DLD1 (cell line): ENCODE data around the gene APPL1.
"Not testable (repeated sequence)": the region's sequence is repeated elsewhere in the genome, so short reads cannot be mapped to it uniquely, and the experiment has no call there.

Source experiments
- in situ Hi-C: cut with HindIII; loops from 2 replicates; pipeline ENCODE4 v1.10.0; 2017; ENCODE audit warnings: low sequenced_read_pairs

The APPL1 gene

DNA sequence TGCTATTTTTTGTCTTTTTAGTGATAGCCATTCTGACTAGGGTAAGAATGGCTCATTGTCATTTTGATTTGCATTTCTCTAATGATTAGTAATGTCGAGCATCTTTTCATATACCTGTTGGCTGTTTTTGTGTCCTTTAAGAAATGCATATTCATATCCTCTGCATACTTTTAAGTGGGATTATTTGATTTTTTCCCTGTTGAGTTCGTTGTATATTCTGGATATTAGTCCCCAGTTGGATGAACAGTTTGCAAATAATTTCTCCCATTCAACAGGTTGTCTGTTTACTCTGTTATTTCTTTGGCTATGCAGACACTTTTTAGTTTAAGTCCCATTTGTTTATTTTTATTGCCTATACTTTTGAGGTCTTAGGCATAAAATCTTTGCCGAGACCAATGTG, 34.4 kb downstream of the APPL1 start:
- in situ Hi-C loops = no loop called here

DNA sequence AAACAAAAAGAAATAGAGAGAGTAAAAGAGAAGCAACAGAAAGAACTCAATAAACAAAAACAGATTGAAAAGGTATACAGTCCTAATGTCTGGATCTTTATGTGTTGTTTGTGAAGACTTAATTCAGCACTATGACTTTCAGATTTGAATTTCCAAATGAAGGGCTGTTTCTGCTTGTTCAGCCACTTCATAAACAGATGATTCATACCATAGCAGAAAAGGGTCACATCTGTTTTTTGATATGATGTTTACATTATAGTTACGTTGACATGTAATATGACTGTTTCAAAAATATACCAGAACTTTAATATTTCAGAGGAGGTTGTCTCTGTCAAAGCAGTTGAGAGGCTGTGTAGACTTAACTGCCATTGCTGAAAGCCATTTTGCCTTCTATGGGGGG, 40.9 kb downstream of the APPL1 start:
- in situ Hi-C loops = no loop called here

DNA sequence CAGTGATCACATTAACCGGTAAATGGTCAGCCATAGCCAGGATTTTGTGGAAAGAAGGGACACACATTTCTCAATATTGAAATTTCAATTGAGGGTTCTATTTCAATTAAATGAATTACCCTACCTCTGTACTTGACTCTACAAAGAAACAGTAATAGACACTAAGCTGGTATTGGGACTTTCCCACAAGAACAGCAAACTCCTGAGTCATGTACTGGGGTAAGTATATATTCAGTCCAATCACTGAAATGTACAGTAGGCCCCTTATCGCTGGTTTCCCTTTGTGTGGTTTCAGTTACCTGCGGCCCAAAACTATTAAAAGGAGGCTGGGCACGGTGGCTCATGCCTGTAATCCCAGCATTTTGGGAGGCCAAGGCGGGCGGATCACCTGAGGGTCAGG, 47.3 kb downstream of the APPL1 start:
- in situ Hi-C loops = no loop called here

DNA sequence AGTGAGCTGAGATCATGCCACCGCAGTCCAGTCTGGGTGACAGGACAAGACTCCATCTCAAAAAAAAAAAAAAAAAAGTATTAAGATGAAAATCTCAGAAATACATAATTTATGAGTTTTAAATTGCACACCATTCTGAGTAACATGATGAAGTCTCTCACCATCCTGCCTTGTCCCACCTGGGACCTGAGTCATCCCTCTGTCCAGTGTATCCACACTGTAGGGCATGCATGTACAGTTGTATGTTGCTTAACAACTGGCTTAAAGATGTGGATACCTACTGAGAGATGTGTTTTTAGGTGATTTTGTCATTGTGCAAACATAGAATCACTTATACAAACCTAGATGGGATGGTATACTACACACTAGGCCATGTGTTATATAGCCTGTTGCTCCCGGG, 47.9 kb downstream of the APPL1 start:
- in situ Hi-C loops = no loop called here

DNA sequence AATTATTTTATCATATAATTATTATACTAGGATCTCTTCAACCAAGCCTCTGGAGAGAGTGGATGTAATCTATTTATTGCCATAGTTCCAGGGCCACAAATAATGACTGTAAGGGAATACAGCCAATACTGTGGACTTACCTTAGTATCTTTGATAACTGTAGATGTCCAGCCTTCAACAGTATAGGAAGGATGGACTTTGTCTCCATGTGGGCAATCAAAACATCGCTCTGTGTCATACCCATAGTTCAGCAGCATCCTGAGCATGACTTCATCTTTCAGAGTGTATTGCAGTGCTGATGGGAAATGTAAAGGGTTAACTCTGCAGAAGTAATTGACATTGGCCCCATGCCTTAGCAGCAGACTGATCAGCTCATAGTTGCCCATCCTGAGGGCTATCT, 50.7 kb downstream of the APPL1 start:
- in situ Hi-C loops = no loop called here

DNA sequence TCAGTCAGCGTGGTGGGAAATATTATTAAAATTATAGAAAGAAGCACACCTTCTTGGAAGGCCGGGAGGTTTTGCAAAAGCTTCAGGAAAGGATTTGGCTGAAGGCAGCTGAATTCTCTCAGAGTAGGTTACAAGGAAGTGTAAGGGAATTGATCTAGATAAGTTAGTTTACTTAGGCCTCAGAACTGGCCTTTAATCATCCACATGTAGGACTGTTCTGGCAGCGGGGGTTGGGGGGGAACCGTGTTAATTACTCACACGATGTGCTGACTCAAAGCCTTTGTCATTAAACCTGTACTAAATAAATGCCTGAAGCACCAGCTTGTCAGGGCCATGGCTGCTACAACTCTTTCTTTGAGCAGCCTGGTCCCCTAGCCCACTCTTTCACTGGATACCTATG, 52.2 kb downstream of the APPL1 start:
- in situ Hi-C loops = no loop called here

DNA sequence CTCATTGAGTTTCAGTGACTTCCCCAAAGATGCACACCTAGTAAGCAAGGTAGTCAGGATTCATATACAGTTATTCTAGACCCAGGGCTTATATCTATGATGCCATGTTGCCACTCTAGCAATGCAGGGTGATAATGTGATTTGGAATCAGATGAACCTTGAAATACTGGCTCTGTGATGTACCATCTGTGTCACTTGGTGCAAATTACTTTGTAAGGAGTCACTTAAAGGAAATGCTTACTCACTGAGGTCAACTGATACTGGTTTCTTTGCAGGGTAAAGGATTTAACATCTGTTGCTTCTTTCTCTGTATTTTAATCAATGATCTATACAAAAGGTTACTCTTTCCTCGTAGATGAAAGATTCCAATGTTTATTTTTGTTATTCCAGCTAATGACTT, 54.2 kb downstream of the APPL1 start:
- in situ Hi-C loops = no loop called here

DNA sequence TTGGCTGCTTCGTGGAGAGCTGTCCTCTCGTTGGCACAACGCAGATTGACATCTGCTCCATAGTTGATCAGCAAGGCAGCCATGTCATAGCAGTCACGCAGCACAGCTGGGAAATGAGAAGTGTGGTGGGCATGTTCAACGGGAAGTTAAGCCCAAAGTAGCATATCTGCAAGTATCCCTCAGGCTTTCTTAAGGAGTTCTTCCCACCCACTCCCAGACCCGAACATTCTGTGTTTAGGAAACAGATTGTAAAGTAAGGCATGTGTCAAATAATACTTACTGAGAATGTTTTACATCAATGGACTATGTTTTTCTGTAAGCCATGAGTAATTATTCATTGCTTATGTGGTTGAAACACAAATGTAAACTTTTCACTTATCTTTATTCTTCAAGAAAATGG, 55.8 kb downstream of the APPL1 start:
- in situ Hi-C loops = no loop called here

DNA sequence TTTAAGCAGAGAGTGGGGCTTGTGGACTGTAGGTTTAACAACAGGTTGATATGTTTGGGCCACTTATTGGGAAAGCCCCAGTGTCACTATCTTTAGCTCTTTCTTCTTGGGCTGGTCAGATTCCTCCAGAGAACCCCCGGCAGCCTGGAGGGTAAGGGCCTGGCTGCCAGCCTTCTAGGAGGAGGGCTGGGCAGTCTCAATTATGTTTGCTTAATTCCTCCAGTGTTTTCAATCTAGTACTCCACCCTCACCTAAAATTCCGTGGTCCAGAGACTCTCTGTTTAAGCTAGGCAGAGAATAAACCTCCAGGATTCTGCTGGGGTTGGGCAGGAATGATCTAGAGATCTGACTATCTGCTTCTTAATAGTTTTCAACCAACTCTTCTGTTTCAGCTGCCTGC, 59.7 kb downstream of the APPL1 start:
- in situ Hi-C loops = no loop called here

DNA sequence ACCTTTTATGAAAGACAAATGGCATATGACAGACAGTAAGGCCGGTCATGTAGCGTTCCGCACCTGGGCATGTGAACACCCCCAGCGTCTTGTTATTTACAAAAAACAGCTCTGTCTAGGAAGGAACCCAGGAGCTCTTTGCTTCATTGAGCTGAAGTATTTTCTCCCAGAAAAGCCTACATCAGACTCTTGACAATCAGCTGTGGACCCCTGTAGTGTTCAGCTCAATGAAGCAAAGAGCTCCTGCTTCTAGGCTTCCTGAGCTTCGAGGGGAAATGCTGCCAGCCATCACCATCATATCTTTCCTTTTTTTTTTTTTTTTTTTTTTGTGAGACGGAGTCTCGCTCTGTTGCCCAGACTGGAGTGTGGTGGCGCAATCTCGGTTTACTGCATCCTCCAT, 60.9 kb downstream of the APPL1 start:
- in situ Hi-C loops = no loop called here

DNA sequence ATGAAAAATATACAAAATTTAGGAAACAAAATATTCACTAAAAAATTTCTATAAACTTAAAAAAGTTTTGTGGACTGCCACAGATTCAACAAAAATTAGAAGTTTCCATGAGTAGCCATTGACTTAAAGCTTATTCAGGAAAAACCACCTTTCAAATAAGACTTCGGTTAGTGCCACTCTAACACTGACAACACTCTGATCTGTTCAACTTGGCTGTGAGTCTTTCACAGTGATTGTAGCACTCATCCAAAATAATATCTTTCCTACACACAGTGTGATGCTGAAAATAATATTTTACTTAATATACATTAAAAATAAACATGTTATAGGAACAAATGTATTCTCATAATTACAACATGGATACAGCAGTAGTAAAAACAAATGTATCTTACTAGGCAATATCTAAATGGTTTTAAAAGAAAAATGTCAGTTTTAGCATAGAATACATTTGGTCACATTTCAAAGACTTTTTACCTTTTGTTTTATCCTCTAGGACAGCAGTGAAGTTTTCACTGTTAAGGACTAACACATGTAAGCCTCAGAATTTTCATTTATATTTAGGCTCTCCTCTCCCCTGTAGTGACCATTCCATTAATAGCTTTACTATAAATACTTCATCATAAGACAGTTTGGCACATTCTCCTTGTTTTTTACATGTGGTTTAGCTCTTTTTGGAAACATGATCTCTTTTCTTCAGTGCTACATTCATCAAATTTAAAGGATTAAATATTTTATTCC, 64.8 kb downstream of the APPL1 start, which contains the start of gene ASB14:
Gene ASB14, minus strand, starts transcription at position 527 of the 738 bp plus-strand sequence. CDS start 652 bp downstream, outside the sequence.
- in situ Hi-C loops = no loop called here

DNA sequence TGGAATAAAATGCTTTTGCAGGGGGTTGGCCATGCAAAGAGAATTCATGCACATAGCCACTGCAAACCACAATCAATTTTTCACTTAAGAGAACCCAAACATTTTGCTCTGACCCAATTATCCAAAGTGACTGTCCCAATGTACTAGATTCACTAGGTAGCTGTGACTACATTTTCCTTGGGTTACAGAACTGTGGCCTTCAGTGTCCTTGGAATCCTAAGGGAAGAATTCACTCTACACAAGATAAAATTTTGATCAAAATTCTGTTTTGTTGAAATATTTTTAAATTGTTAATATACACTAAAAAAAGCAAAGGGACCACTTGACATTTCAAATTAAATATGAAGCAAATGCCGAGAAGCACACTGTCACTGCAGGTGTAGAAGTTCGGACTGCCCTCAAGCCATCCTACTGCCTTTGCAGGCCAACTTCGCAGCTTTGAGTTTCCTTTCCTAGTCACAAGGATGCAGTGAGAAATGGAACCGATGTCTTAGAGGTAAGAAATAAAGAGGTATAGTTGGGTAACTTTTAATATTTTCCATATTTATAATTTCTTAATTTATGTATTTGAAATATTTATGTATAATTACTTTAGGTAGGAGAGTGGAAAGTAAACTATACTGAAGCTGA, 65.5 kb downstream of the APPL1 start:
- in situ Hi-C loops = no loop called here

DNA sequence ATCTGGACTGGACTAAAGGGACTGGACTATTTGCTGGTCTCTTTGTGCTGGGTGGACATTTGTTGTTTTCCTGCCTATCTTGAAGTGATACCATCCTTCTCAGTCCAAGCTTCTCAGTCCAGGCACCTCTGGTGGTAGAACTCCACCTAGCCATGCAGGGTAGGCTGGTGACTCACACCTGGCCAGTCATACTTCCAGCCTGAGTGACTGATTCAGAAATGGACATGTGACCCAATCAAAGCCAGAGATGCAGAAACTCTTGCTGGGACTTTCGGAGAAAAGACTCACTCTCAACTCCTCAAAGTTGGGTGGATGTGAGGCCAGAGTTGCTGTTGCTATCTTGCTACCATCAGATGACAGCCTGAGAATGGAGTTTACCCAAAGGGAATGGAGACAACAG, 70.5 kb downstream of the APPL1 start:
- in situ Hi-C loops = no loop called here

DNA sequence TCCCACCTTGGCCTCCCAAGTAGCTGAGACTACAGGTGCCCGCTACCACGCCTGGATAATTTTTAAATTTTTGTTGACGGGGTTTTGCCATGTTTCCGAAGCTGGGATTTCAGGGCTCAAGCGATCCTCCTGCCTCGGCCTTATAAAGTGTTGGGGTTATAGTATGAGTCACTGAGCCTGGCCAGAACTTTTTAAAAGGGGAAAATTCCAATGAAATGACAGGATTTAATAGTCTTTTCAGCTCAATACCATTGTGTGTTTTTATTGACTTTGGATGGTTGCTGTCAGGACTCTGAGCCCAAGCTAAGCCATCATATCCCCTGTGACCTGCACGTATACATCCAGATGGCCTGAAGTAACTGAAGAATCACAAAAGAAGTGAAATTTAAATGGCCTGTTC, 76.0 kb downstream of the APPL1 start:
- in situ Hi-C loops = not testable (repeated sequence)

DNA sequence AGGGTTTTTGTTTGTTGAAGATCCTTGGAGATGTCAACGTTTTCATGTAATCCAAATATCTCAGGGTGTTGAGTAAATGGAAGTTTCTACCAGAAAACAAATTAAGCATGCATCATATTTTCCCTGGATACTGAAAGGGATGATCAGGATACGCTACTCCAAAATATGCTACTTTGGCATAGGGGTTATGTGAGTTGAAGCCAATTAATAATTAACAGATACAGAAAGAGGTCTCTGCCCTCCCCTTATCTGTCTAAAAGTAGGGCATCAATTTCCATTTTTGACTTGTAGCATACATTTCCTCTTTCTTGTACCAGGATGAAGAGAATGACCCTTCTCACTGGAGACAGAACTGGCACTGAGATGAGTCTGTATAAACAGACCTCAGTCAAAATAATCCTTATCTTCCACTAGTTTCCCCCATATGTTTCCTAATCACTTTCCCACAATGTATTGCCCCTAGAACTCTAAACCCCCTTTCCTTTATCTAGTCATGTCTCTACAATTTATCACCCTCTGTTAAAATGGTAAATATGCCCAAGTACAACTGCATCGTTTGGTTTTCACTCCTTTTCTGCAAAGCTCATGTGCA, 82.3 kb downstream of the APPL1 start:
- in situ Hi-C loops = loop anchor here (10.0 kb wide), 1 partner anchor 65 kb away; no protein-coding TSS in a partner anchor

DNA sequence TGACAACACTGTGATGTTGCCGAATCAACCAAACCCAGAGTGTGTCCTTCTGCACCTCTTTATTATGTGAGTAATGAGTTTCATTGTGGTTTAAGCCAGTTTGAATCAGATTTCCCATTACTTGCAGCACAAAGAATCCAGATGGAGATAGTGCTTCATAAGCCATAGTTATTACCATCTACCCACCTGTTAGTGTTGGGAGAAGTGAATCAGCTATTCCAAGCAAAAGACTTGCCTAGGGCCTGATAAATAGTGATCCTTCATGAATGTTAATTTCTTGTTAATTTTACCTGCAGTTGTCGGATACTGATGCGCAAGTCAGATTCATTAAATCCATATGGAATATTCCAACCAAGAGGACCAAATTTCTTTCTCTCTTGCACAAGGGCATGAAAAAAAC, 86.7 kb downstream of the APPL1 start:
- in situ Hi-C loops = loop anchor here (10.0 kb wide), 1 partner anchor 61 kb away; no protein-coding TSS in a partner anchor
